ENCODE data around the gene KLHDC3. TPM values are rescaled to one million over a fixed set of nuclear protein-coding genes. Genes with fewer than 3 reads are reported as not detected.

KLHDC3 gene
- total and polyA plus RNA-seq, 2 of the 13 experiments (the other 11 are each of a cell fraction or from before 2014, with no cell fraction given) = 78.3 to 91.5 TPM

DNA sequence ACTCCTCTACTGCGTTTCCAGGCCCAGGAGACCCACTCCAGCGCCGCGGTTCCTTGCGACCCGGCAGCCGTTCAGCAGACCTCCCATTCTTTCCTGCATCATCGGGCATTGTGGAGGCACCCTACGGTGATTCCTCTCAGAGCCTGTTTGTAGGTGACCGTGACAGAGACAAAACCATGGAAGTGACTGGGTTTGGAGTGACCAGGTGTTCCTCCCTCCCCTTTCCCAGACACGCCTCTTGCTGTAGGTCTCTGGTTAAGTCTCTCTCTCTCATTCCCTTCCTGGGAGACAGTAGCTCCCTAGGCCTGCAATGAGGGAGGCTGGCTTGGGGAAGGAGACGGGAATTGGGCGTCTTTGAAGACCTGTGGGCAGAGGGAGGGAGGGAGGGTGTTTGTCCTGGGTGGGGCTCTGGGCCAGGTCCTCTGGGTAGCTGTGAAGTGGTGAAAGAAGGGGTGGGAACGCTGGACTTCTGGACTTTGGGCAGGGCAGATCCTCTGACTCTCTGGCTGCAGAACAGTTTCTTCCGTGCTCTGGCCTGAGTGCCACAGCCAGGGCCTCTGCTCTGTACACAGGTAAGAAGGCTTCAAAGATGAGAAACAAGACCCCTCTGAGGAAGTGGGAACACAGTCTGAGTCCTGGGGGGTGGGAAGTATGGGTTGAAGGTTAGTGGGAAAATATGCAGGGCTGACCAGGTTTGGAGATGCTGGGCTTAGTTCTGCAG, 46.1 kb downstream of the KLHDC3 start (continued):
- 0 out of 2 replicates have a peak, but pooled peaks have one; percentile 56 for TF ChIP-seq ZNF816 (CRISPR knock-in tag; IDR thresholded peaks at IDR 0.05; ENCODE audit: borderline replicate concordance)
- TF ChIP-seq ZNF788 (CRISPR knock-in tag; IDR thresholded peaks at IDR 0.05; ENCODE audit: borderline replicate concordance) = peak; percentile 91; the same call in 1 of the 2 replicates
- TF ChIP-seq ZNF530 (CRISPR knock-in tag; IDR thresholded peaks at IDR 0.05; ENCODE audit: low read depth) = no peak
- peak; percentile 90; the same call in 1 of the 2 replicates for TF ChIP-seq SNAPC2 (CRISPR knock-in tag; IDR thresholded peaks at IDR 0.05)
- no peak for TF ChIP-seq MAFF (IDR thresholded peaks at IDR 0.05; ENCODE audit: low read depth, low read length)
- TF ChIP-seq POLR2G (IDR thresholded peaks at IDR 0.05; ENCODE audit: low read depth, low read length) = peak; percentile 75
- TF ChIP-seq ZNF34 (CRISPR knock-in tag; IDR thresholded peaks at IDR 0.05; ENCODE audit: borderline replicate concordance) = peak; percentile 50; the same call in 1 of the 2 replicates
- TF ChIP-seq ZNF547 (CRISPR knock-in tag; IDR thresholded peaks at IDR 0.05) = peak; percentile 15; the same call in 1 of the 2 replicates
- TF ChIP-seq, protein P1, sequence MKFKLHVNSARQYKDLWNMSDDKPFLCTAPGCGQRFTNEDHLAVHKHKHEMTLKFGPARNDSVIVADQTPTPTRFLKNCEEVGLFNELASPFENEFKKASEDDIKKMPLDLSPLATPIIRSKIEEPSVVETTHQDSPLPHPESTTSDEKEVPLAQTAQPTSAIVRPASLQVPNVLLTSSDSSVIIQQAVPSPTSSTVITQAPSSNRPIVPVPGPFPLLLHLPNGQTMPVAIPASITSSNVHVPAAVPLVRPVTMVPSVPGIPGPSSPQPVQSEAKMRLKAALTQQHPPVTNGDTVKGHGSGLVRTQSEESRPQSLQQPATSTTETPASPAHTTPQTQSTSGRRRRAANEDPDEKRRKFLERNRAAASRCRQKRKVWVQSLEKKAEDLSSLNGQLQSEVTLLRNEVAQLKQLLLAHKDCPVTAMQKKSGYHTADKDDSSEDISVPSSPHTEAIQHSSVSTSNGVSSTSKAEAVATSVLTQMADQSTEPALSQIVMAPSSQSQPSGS (CRISPR knock-in tag; IDR thresholded peaks at IDR 0.05) = 0 out of 2 replicates have a peak, but pooled peaks have one; percentile 68
- peak; percentile 54; the same call in 1 of the 2 replicates for TF ChIP-seq ZSCAN31 (CRISPR knock-in tag; IDR thresholded peaks at IDR 0.05; ENCODE audit: low read depth)
- no peak for TF ChIP-seq TBL1XR1 (IDR thresholded peaks at IDR 0.05; ENCODE audit: borderline replicate concordance, low read length, partially characterized antibody)
- 0 out of 2 replicates have a peak, but pooled peaks have one; percentile 77 for TF ChIP-seq ESRRA (CRISPR knock-in tag; IDR thresholded peaks at IDR 0.05; ENCODE audit: low read depth)
- TF ChIP-seq, protein P2, sequence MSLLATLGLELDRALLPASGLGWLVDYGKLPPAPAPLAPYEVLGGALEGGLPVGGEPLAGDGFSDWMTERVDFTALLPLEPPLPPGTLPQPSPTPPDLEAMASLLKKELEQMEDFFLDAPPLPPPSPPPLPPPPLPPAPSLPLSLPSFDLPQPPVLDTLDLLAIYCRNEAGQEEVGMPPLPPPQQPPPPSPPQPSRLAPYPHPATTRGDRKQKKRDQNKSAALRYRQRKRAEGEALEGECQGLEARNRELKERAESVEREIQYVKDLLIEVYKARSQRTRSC (CRISPR knock-in tag; IDR thresholded peaks at IDR 0.05; ENCODE audit: low read depth) = no peak
- TF ChIP-seq ZNF451 (CRISPR knock-in tag; IDR thresholded peaks at IDR 0.05) = peak; percentile 15; the same call in 1 of the 2 replicates
- TF ChIP-seq JUN (CRISPR knock-in tag; IDR thresholded peaks at IDR 0.05) = no peak
- no peak for TF ChIP-seq SP1 (IDR thresholded peaks at IDR 0.05)
- TF ChIP-seq SP1 (CRISPR knock-in tag; IDR thresholded peaks at IDR 0.05) = 0 out of 2 replicates have a peak, but pooled peaks have one; percentile 62
- TF ChIP-seq, protein P3, sequence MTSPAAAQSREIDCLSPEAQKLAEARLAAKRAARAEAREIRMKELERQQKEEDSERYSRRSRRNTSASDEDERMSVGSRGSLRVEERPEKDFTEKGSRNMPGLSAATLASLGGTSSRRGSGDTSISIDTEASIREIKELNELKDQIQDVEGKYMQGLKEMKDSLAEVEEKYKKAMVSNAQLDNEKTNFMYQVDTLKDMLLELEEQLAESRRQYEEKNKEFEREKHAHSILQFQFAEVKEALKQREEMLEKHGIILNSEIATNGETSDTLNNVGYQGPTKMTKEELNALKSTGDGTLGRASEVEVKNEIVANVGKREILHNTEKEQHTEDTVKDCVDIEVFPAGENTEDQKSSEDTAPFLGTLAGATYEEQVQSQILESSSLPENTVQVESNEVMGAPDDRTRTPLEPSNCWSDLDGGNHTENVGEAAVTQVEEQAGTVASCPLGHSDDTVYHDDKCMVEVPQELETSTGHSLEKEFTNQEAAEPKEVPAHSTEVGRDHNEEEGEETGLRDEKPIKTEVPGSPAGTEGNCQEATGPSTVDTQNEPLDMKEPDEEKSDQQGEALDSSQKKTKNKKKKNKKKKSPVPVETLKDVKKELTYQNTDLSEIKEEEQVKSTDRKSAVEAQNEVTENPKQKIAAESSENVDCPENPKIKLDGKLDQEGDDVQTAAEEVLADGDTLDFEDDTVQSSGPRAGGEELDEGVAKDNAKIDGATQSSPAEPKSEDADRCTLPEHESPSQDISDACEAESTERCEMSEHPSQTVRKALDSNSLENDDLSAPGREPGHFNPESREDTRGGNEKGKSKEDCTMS (CRISPR knock-in tag; conservative IDR thresholded peaks at IDR 0.05) = 0 out of 2 replicates have a peak, but pooled peaks have one; percentile 11
- TF ChIP-seq, protein P4, sequence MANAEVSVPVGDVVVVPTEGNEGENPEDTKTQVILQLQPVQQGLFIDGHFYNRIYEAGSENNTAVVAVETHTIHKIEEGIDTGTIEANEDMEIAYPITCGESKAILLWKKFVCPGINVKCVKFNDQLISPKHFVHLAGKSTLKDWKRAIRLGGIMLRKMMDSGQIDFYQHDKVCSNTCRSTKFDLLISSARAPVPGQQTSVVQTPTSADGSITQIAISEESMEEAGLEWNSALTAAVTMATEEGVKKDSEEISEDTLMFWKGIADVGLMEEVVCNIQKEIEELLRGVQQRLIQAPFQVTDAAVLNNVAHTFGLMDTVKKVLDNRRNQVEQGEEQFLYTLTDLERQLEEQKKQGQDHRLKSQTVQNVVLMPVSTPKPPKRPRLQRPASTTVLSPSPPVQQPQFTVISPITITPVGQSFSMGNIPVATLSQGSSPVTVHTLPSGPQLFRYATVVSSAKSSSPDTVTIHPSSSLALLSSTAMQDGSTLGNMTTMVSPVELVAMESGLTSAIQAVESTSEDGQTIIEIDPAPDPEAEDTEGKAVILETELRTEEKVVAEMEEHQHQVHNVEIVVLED (CRISPR knock-in tag; IDR thresholded peaks at IDR 0.05; ENCODE audit: borderline replicate concordance) = no peak; the same call in 1 of the 2 replicates
- TF ChIP-seq JUND (CRISPR knock-in tag; IDR thresholded peaks at IDR 0.05) = peak; percentile 12; the same call in 1 of the 2 replicates
- TF ChIP-seq PTBP1 (IDR thresholded peaks at IDR 0.05; ENCODE audit: low read depth, low read length, poor library complexity, severe bottlenecking) = no peak
- no peak for TF ChIP-seq CBX5 (CRISPR knock-in tag; IDR thresholded peaks at IDR 0.05; ENCODE audit: borderline replicate concordance)
- TF ChIP-seq ZNF430 (CRISPR knock-in tag; IDR thresholded peaks at IDR 0.05) = 0 out of 2 replicates have a peak, but pooled peaks have one; percentile 64
